Psoas muscle (tissue), 8 donors: ENCODE data around the gene ESR2. TPM values are rescaled to one million over a fixed set of nuclear protein-coding genes. Genes with fewer than 3 reads are reported as not detected.
"Not testable (repeated sequence)": the region's sequence is repeated elsewhere in the genome, so short reads cannot be mapped to it uniquely, and the experiment has no call there.

Source experiments
- ATAC-seq, 4 donors: fragments of 200-7000 bp; cut with Tn5 transposase; one replicate each; pipeline ENCODE4 v1.9.1; 2020; ENCODE audit warnings: moderate library complexity in 3 of 4, mild to moderate bottlenecking in 2 of 4
- DNase-seq, 2 donors: peaks; one replicate each; pipeline ENCODE4 v3.0.0-alpha.2; 2020
- H3K27ac ChIP-seq: fragments of 200-600 bp; one replicate; pipeline ENCODE4 v1.8.0; 2022
- H3K27me3 ChIP-seq, 3 donors: fragments of 200-600 bp in 1 of 3; one replicate each; pipeline versions ENCODE4 v1.6.1 to v1.8.0; 2013 to 2022; ENCODE audit warnings: low read length in 2 of 3, mild to moderate bottlenecking in 2 of 3, moderate library complexity in 1 of 3; ENCODE audit not compliant: insufficient read depth in 3 of 3
- H3K36me3 ChIP-seq, 2 donors: fragments of 200-600 bp in 1 of 2; one replicate each; pipeline versions ENCODE4 v1.6.1 to v1.8.0; 2013 to 2022; ENCODE audit warnings: low read depth in 1 of 2, mild to moderate bottlenecking in 1 of 2, moderate library complexity in 1 of 2; ENCODE audit not compliant: insufficient read depth in 1 of 2
- H3K4me1 ChIP-seq: fragments of 200-600 bp; one replicate; pipeline ENCODE4 v1.8.0; 2022
- H3K4me3 ChIP-seq: fragments of 200-600 bp; one replicate; pipeline ENCODE4 v1.8.0; 2022; ENCODE audit warnings: mild to moderate bottlenecking
- H3K9me3 ChIP-seq: fragments of 200-600 bp; one replicate; pipeline ENCODE4 v1.8.0; 2022
- WGBS, 3 donors: extraction: QIAGEN DNeasy Blood & Tissue Kit; methylation state at CpG; one replicate each; pipeline versions ENCODE4 v1.1.6 to v1.1.7; 2013; 5-methylcytosine and 5-hydroxymethylcytosine counted together
- intact Hi-C, 2 donors: fragments of 100-400 bp; cut with DNase I; formaldehyde crosslinking; loops; one replicate each; pipeline versions ENCODE4 v1.11.0 to v1.14.2; 2022
- polyA plus RNA-seq, 3 donors: library from polyadenylated mRNA; stranded (reverse); fragments of 200-250 nt; gene quantifications; one replicate each; pipeline ENCODE4 v1.2.3, GENCODE V29; 2013
- total RNA-seq, 4 donors: library from RNA; stranded (reverse); fragmentation: NEBNext Ultra II Directional in 2 of 4; extraction: Animal tissue kit (Norgen Biotek cat#: 25700) in 2 of 4; gene quantifications; one replicate each; pipeline versions ENCODE4 v1.2.1 to v1.2.4, GENCODE V29; 2021 to 2023
- TF ChIP-seq, protein P1 (sequence below): fragments of 200-600 bp; IDR thresholded peaks from one replicate; pipeline ENCODE4 v1.8.0; 2022; ENCODE audit warnings: antibody characterized with exemption
- donor health status: healthy with polysubstance abuse.
- donor health status: DM: no; HTN: no; CAD: no; lungs with moderate emphysema.
- donor health status: Bipolar disorder and iron deficiency.
- donor health status: healthy.
- donor health status: DM: yes; HTN: yes; CAD: no.
- donor health status: DM: no; HTN: no; CAD: no.
- donor health status: DM: no; HTN: no; CAD: no.
- donor health status: DM: yes; HTN: yes; CAD: no.

Gene ESR2
- total and polyA plus RNA-seq, 7 donors: 0.21 to 1.5 (median 0.77) TPM; not detected in 2

DNA sequence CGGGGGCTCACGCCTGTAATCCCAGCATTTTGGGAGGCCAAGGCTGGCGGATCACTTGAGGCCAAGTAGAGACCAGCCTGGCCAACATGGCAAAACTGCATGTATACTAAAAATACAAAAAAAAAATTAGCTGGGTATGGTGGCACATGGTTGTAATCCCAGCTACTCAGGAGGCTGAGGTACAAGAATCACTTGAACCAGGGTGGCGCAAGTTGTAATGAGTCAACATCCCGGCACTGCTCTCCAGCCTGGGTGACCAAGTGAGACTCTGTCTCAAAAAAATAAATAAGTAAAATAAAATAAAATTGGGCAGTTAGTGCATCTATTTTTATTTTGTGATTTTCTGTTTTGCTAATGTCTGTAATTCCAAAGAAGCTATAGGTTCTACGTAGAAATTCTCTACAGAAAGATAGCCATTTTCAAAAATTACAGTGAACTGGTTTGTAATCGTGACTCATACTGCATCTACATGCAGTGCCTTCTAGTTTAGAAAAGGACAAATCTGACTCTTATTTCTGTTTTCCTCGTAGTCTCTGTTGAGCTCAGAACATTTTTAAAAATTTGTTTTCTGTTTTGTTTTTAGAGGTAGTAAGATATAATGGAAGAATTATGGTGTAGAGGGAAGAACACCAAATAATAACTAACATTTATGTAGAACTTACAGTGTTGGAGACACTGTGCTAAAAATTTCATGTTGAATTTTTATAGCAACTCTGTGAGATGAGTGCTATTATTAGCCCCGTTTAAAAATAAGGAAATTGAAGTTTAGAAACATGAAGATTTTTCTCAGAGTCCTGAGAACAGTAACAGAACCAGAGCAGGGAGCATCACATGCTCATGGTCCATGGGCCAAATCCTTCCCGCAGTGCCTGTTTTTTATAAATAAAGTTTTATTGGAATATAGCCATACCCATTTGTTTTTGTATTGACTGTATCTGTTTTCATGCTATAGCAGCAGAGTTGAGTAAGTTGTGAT, 240.2 kb downstream of the ESR2 start:
- H3K27ac ChIP-seq: no peak overlapping the region
- TF ChIP-seq, protein P1, sequence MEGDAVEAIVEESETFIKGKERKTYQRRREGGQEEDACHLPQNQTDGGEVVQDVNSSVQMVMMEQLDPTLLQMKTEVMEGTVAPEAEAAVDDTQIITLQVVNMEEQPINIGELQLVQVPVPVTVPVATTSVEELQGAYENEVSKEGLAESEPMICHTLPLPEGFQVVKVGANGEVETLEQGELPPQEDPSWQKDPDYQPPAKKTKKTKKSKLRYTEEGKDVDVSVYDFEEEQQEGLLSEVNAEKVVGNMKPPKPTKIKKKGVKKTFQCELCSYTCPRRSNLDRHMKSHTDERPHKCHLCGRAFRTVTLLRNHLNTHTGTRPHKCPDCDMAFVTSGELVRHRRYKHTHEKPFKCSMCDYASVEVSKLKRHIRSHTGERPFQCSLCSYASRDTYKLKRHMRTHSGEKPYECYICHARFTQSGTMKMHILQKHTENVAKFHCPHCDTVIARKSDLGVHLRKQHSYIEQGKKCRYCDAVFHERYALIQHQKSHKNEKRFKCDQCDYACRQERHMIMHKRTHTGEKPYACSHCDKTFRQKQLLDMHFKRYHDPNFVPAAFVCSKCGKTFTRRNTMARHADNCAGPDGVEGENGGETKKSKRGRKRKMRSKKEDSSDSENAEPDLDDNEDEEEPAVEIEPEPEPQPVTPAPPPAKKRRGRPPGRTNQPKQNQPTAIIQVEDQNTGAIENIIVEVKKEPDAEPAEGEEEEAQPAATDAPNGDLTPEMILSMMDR: no peak
- intact Hi-C loops: no loop called here
- no peaks in the 10 kb centered on the region for H3K9me3 ChIP-seq
- H3K4me1 ChIP-seq: no peaks in the 10 kb centered on the region
- DNase-seq (no peak), ATAC-seq (no peak)
- H3K36me3 ChIP-seq: peaks cover 0 to 51% of the 10 kb centered on the region in 2 donors
- H3K27me3 ChIP-seq: no peaks in the 10 kb centered on the region
- 84 to 85% (median 85%) methylated on average over 10 of the region's 10 CpGs for WGBS, 3 donors
- no peak overlapping the region for H3K4me3 ChIP-seq

DNA sequence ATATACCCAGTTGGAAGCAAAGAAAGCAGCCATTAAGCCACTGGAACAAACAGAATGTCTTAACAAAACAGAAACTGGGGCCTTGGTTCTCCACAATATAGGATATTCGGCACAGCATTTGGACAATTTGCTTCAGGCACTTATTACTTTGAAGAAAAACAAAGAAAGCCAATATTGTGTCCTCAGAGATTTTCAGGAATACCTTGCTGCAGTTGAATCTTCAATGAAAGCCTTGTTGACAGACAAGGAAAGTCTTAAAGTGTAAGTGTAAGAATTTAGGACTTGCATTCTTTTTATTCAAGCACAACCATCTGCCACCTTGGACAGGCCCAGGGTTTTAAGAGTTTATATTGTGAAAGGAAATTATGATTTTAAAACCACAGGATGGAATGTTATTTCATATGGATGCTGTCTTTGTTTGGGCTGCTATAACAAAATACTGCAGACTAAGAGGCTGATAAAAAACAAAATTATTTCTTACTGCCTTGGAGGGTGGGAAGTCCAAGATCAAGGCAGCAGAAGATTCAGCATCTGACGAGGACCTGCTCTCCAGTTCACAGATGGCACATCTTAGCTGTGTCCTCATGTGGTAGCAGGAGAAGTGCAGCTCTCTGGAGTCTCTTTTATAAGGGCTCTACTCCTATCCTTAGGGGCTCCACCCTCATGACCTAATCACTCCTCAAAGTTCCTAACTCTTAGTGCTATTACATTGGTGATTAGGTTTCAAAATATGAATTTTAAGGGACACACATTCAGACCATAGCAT, 244.4 kb downstream of the ESR2 start:
- intact Hi-C loops: loop anchor here in 1 of 2 donors (10.0 kb wide), 1 partner anchor 245 kb away; the partner anchor contains the start of gene ESR2
- no peak for ATAC-seq
- H3K36me3 ChIP-seq: peaks cover 0 to 54% of the 10 kb centered on the region in 2 donors

DNA sequence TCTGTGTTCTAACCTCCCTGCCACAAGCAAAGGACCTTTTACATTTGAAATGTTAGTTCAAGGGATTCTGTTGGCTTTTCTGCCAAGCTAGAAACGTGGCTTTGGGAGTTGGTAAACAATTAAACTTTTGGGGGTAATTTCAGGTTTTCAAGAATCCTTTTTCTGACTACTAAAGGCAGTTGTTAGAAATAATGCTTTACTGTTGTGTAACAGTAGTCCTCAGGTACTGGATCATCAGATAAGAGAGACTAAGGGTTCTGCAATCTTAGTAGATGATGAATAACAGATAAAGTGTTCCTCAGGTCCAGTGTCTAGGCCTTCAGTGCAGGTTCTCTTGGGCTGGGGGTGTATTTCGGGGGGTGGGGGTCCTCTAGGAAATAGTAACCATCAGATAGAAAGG, 249.1 kb downstream of the ESR2 start:
- no peaks in the 10 kb centered on the region for H3K4me1 ChIP-seq
- WGBS, 3 donors: 88 to 99% (median 91%) methylated on average over 2 of the region's 2 CpGs
- H3K27me3 ChIP-seq: no peaks in the 10 kb centered on the region
- TF ChIP-seq, protein P1: no peak
- H3K36me3 ChIP-seq: peaks cover 0 to 28% of the 10 kb centered on the region in 2 donors
- H3K27ac ChIP-seq: no peak overlapping the region
- ATAC-seq (no peak), DNase-seq (no peak)
- intact Hi-C loops: loop anchor here in 1 of 2 donors (10.0 kb wide), 1 partner anchor 250 kb away; the partner anchor contains the start of gene ESR2
- no peak overlapping the region for H3K4me3 ChIP-seq
- no peaks in the 10 kb centered on the region for H3K9me3 ChIP-seq

More for the DNA sequence above, 244.4 kb downstream of the ESR2 start:
- Histone ChIP-seq H3K4me3 (no peak overlapping the region), H3K27me3 (no peaks in the 10 kb centered on the region), H3K4me1 (no peaks in the 10 kb centered on the region), H3K27ac (no peak overlapping the region), H3K9me3 (no peaks in the 10 kb centered on the region)
- DNase-seq: no peak
- TF ChIP-seq, protein P1: no peak
- WGBS, 3 donors: 88 to 93% (median 91%) methylated on average over 2 of the region's 2 CpGs

DNA sequence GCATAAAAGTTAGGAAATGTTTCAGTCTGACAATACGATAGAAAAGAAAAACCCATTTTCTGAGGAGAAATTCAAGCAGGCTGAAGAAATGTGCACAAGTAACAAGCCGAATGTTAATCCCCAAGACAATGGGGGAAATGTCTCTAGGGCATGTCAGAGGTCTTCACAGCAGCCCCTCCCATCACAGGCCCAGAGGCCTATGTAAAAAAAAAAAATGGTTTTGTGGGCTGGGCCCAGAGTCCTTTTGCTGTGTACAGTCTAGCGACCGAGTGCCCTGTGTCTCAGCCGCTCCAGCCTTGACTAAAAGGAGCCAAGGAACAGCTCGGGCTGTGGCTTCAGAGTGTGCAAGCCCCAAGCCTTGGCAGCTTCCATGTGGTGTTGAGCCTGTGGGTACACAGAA, 250.9 kb downstream of the ESR2 start:
- H3K27me3 ChIP-seq, H3K4me3 ChIP-seq, H3K9me3 ChIP-seq, DNase-seq, ATAC-seq, H3K27ac ChIP-seq, H3K4me1 ChIP-seq: not testable (repeated sequence)
- peaks cover 0 to 20% of the 10 kb centered on the region in 2 donors for H3K36me3 ChIP-seq
- intact Hi-C loops: loop anchor here in 1 of 2 donors (10.0 kb wide), 1 partner anchor 252 kb away; the partner anchor contains the start of gene ESR2
- 97 to 98% (median 97%) methylated on average over 6 of the region's 6 CpGs for WGBS, 3 donors
